ENCODE measurements around the gene NAV2. TPM values are rescaled to one million over a fixed set of nuclear protein-coding genes. Genes with fewer than 3 reads are reported as not detected.

Gene NAV2
- total and polyA plus RNA-seq, 2 donors from 2014 or later, result 5.9 to 37.7 TPM

GRCh38 chr11:19793326-19793725, 80.7 kb downstream of the NAV2 start:
- Histone ChIP-seq H3K4me3 (ENCODE audit: low read length in 3 of 3) (no peak overlapping the region), H3K4me1 (ENCODE audit: control insufficient read depth in 2 of 3, insufficient read depth in 2 of 3, low read depth in 1 of 3, low read length in 3 of 3) (peaks cover 0 to 2% (median 0%) of the 10 kb centered on the region in 3 donors), H3K9ac (ENCODE audit: low read length in 3 of 3) (no peak overlapping the region), H3K36me3 (ENCODE audit: control insufficient read depth in 2 of 3, insufficient read depth in 3 of 3, low read length in 3 of 3) (no peaks in the 10 kb centered on the region), H3K27me3 (ENCODE audit: control insufficient read depth, insufficient read depth, low read length) (no peaks in the 10 kb centered on the region), H3K9me3 (ENCODE audit: control insufficient read depth in 2 of 3, insufficient read depth in 1 of 3, low read length in 3 of 3) (no peaks in the 10 kb centered on the region), H3K27ac (ENCODE audit: low read depth in 2 of 2, low read length in 2 of 2) (no peak overlapping the region)
- intact Hi-C loops (cut with DNase I), result no loop called here
- no peak for FAIRE-seq
- no peak for DNase-seq
- no peak for TF ChIP-seq CTCF (IDR thresholded peaks at IDR 0.05; ENCODE audit: borderline replicate concordance, extremely low read depth, insufficient read depth)

DNA sequence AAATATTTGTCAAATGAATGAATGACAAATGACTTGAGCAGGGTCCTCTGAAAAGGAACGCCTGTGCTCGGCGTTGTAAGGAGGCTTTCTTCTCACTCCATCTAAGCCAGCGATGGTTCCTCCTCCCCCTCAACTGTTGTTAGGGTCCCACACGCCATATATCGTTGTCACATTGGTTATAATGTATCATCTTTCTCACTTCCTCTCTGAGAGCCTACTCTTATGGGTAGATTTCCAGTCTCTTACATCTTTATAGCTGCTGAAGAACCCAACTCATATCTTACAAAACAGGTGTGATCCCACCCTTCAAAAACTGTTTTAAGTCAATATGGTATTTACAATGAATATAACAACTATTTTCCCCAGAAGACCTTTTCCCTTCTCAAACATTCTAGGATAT, 81.5 kb downstream of the NAV2 start:
- FAIRE-seq, result no peak

GRCh38 chr11:19795082-19795481, 82.4 kb downstream of the NAV2 start:
- intact Hi-C loops (cut with DNase I), result no loop called here
- FAIRE-seq, result no peak

More for the DNA sequence above, 81.5 kb downstream of the NAV2 start:
- Histone ChIP-seq H3K4me1 (ENCODE audit: control insufficient read depth in 2 of 3, insufficient read depth in 2 of 3, low read depth in 1 of 3, low read length in 3 of 3) (peaks cover 0 to 2% (median 0%) of the 10 kb centered on the region in 3 donors), H3K9me3 (ENCODE audit: control insufficient read depth in 2 of 3, insufficient read depth in 1 of 3, low read length in 3 of 3) (no peaks in the 10 kb centered on the region), H3K36me3 (ENCODE audit: control insufficient read depth in 2 of 3, insufficient read depth in 3 of 3, low read length in 3 of 3) (no peaks in the 10 kb centered on the region), H3K27me3 (ENCODE audit: control insufficient read depth, insufficient read depth, low read length) (no peaks in the 10 kb centered on the region), H3K9ac (ENCODE audit: low read length in 3 of 3) (no peak overlapping the region), H3K4me3 (ENCODE audit: low read length in 3 of 3) (no peak overlapping the region), H3K27ac (ENCODE audit: low read depth in 2 of 2, low read length in 2 of 2) (no peak overlapping the region)
- intact Hi-C loops (cut with DNase I), result no loop called here
- DNase-seq, result no peak
- TF ChIP-seq CTCF (IDR thresholded peaks at IDR 0.05; ENCODE audit: borderline replicate concordance, extremely low read depth, insufficient read depth), result no peak

More at GRCh38 chr11:19795082-19795481, 82.4 kb downstream of the NAV2 start:
- DNase-seq, result no peak
- Histone ChIP-seq H3K9ac (ENCODE audit: low read length in 3 of 3) (no peak overlapping the region), H3K4me1 (ENCODE audit: control insufficient read depth in 2 of 3, insufficient read depth in 2 of 3, low read depth in 1 of 3, low read length in 3 of 3) (peaks cover 0 to 2% (median 0%) of the 10 kb centered on the region in 3 donors), H3K36me3 (ENCODE audit: control insufficient read depth in 2 of 3, insufficient read depth in 3 of 3, low read length in 3 of 3) (no peaks in the 10 kb centered on the region), H3K4me3 (ENCODE audit: low read length in 3 of 3) (no peak overlapping the region), H3K27ac (ENCODE audit: low read depth in 2 of 2, low read length in 2 of 2) (no peak overlapping the region), H3K27me3 (ENCODE audit: control insufficient read depth, insufficient read depth, low read length) (no peaks in the 10 kb centered on the region), H3K9me3 (ENCODE audit: control insufficient read depth in 2 of 3, insufficient read depth in 1 of 3, low read length in 3 of 3) (no peaks in the 10 kb centered on the region)
- TF ChIP-seq CTCF (IDR thresholded peaks at IDR 0.05; ENCODE audit: borderline replicate concordance, extremely low read depth, insufficient read depth), result no peak

Data from kidney (tissue), 14 donors.